Naive B cell (primary cell): ENCODE measurements around the gene RIPK4. TPM values are rescaled to one million over a fixed set of nuclear protein-coding genes. Genes with fewer than 3 reads are reported as not detected.

Source experiments
- ATAC-seq, 2 donors: fragments of 150-1000 bp; cut with Tn5 transposase; 2 replicates each; pipeline ENCODE4 v1.10.0; 2021; ENCODE audit warnings: low read depth in 2 of 2, mild to moderate bottlenecking in 2 of 2, moderate library complexity in 2 of 2
- DNase-seq: peaks from one replicate; pipeline ENCODE4 v3.0.0; 2022
- H3K27ac Mint-ChIP-seq, 6 donors: one replicate each; pipeline ENCODE4 v1.8.0; 2020 to 2022; ENCODE audit warnings: mild to moderate bottlenecking in 6 of 6, mixed read lengths in 6 of 6, moderate library complexity in 5 of 6, inconsistent platforms in 2 of 6
- H3K27me3 Mint-ChIP-seq, 3 donors: one replicate each; pipeline ENCODE4 v1.8.0; 2021 to 2022; ENCODE audit warnings: mixed read lengths in 3 of 3, mild to moderate bottlenecking in 1 of 3
- H3K36me3 Mint-ChIP-seq, 2 donors: one replicate each; pipeline ENCODE4 v1.8.0; 2020 to 2022; ENCODE audit warnings: mixed read lengths in 2 of 2, inconsistent platforms in 1 of 2, mild to moderate bottlenecking in 1 of 2
- H3K4me1 Mint-ChIP-seq, 3 donors: one replicate each; pipeline ENCODE4 v1.8.0; 2020 to 2022; ENCODE audit warnings: mixed read lengths in 3 of 3, inconsistent platforms in 1 of 3, mild to moderate bottlenecking in 1 of 3, moderate library complexity in 1 of 3
- H3K4me3 Mint-ChIP-seq, 8 donors: one replicate each; pipeline ENCODE4 v1.8.0; 2020 to 2022; ENCODE audit warnings: mild to moderate bottlenecking in 8 of 8, mixed read lengths in 8 of 8, moderate library complexity in 8 of 8, inconsistent platforms in 2 of 8
- H3K9me3 Mint-ChIP-seq, 7 donors: one replicate each; pipeline ENCODE4 v1.8.0; 2020 to 2022; ENCODE audit warnings: mixed read lengths in 7 of 7, mild to moderate bottlenecking in 5 of 7, inconsistent platforms in 2 of 7, moderate library complexity in 1 of 7
- polyA plus RNA-seq, 6 donors: library from polyadenylated mRNA; unstranded; fragments of 300-500 nt; fragmentation: Illumina TruSeq; gene quantifications; one replicate each; pipeline ENCODE4 v1.2.3, GENCODE V29; 2021; ENCODE audit warnings: low read depth in 6 of 6

Gene RIPK4
- polyA plus RNA-seq, 6 donors from 2014 or later = not detected

GRCh38 chr21:41743321-41744027, 23.4 kb downstream of the RIPK4 start:
- DNase-seq (no peak), ATAC-seq (no peak)
- Mint-ChIP-seq H3K4me3 (no peak overlapping the region), H3K9me3 (peaks cover 0 to 4% (median 0%) of the 10 kb centered on the region in 7 donors), H3K27ac (peak overlapping the region in 1 of 6 donors; percentile 20), H3K36me3 (peaks cover 0 to under 1% of the 10 kb centered on the region in 2 donors), H3K4me1 (no peaks in the 10 kb centered on the region), H3K27me3 (peaks cover 11 to 34% (median 16%) of the 10 kb centered on the region in 3 donors)

- no peak for ATAC-seq
- peaks cover 0 to 13% of the 10 kb centered on the region in 2 donors for H3K36me3 Mint-ChIP-seq
- H3K4me3 Mint-ChIP-seq = no peak overlapping the region
- H3K4me1 Mint-ChIP-seq = no peaks in the 10 kb centered on the region
- no peak for DNase-seq
- H3K9me3 Mint-ChIP-seq = peaks cover 0 to 13% (median 4%) of the 10 kb centered on the region in 7 donors
- H3K27ac Mint-ChIP-seq = no peak overlapping the region
- H3K27me3 Mint-ChIP-seq = peaks cover 10 to 43% (median 14%) of the 10 kb centered on the region in 3 donors
These were observed 24.6 kb downstream of the RIPK4 start for GRCh38 chr21:41742073-41742875.

GRCh38 chr21:41741253-41742072, 25.4 kb downstream of the RIPK4 start:
- Mint-ChIP-seq H3K27me3 (peaks cover 10 to 43% (median 14%) of the 10 kb centered on the region in 3 donors), H3K4me1 (no peaks in the 10 kb centered on the region), H3K36me3 (peaks cover 0 to 21% of the 10 kb centered on the region in 2 donors), H3K4me3 (no peak overlapping the region), H3K9me3 (peaks cover 0 to 17% (median 7%) of the 10 kb centered on the region in 7 donors), H3K27ac (no peak overlapping the region)
- ATAC-seq = no peak
- DNase-seq = no peak

GRCh38 chr21:41740604-41741252, 26.1 kb downstream of the RIPK4 start:
- peaks cover 11 to 48% (median 21%) of the 10 kb centered on the region in 3 donors for H3K27me3 Mint-ChIP-seq
- H3K36me3 Mint-ChIP-seq = peaks cover 0 to 26% of the 10 kb centered on the region in 2 donors
- ATAC-seq (no peak), DNase-seq (no peak)
- peaks cover 0 to 17% (median 7%) of the 10 kb centered on the region in 7 donors for H3K9me3 Mint-ChIP-seq
- no peak overlapping the region for H3K27ac Mint-ChIP-seq
- no peaks in the 10 kb centered on the region for H3K4me1 Mint-ChIP-seq
- no peak overlapping the region for H3K4me3 Mint-ChIP-seq

GRCh38 chr21:41739936-41740335, 26.9 kb downstream of the RIPK4 start:
- H3K4me1 Mint-ChIP-seq = no peaks in the 10 kb centered on the region
- DNase-seq (no peak), ATAC-seq (no peak)
- H3K9me3 Mint-ChIP-seq = peaks cover 0 to 17% (median 7%) of the 10 kb centered on the region in 7 donors
- peaks cover 14 to 47% (median 22%) of the 10 kb centered on the region in 3 donors for H3K27me3 Mint-ChIP-seq
- no peak overlapping the region for H3K27ac Mint-ChIP-seq
- no peak overlapping the region for H3K4me3 Mint-ChIP-seq
- peaks cover 0 to 26% of the 10 kb centered on the region in 2 donors for H3K36me3 Mint-ChIP-seq

- Mint-ChIP-seq H3K4me1 (no peaks in the 10 kb centered on the region), H3K9me3 (peaks cover 2 to 17% (median 7%) of the 10 kb centered on the region in 7 donors), H3K36me3 (peaks cover 0 to 26% of the 10 kb centered on the region in 2 donors), H3K27ac (no peak overlapping the region), H3K27me3 (peaks cover 14 to 52% (median 26%) of the 10 kb centered on the region in 3 donors), H3K4me3 (no peak overlapping the region)
- no peak for DNase-seq
- no peak for ATAC-seq
These were observed 27.8 kb downstream of the RIPK4 start for GRCh38 chr21:41739011-41739410.

GRCh38 chr21:41737651-41738324, 29.1 kb downstream of the RIPK4 start:
- no peak overlapping the region for H3K27ac Mint-ChIP-seq
- DNase-seq (no peak), ATAC-seq (no peak)
- peaks cover 7 to 21% (median 14%) of the 10 kb centered on the region in 7 donors for H3K9me3 Mint-ChIP-seq
- peaks cover 19 to 60% (median 32%) of the 10 kb centered on the region in 3 donors for H3K27me3 Mint-ChIP-seq
- H3K36me3 Mint-ChIP-seq = peaks cover 0 to 32% of the 10 kb centered on the region in 2 donors
- no peaks in the 10 kb centered on the region for H3K4me1 Mint-ChIP-seq
- H3K4me3 Mint-ChIP-seq = no peak overlapping the region

GRCh38 chr21:41736423-41736822, 30.4 kb downstream of the RIPK4 start:
- DNase-seq (no peak), ATAC-seq (no peak)
- Mint-ChIP-seq H3K9me3 (peaks cover 17 to 35% (median 28%) of the 10 kb centered on the region in 7 donors), H3K4me1 (no peaks in the 10 kb centered on the region), H3K27me3 (peaks cover 19 to 70% (median 45%) of the 10 kb centered on the region in 3 donors), H3K36me3 (peaks cover 0 to 42% of the 10 kb centered on the region in 2 donors), H3K4me3 (no peak overlapping the region), H3K27ac (no peak overlapping the region)

GRCh38 chr21:41733951-41734689, 32.7 kb downstream of the RIPK4 start:
- no peak for ATAC-seq
- Mint-ChIP-seq H3K27ac (no peak overlapping the region), H3K36me3 (peaks cover 0 to 48% of the 10 kb centered on the region in 2 donors), H3K9me3 (peaks cover 18 to 46% (median 29%) of the 10 kb centered on the region in 7 donors), H3K27me3 (peaks cover 24 to 91% (median 55%) of the 10 kb centered on the region in 3 donors), H3K4me1 (no peaks in the 10 kb centered on the region), H3K4me3 (no peak overlapping the region)
- no peak for DNase-seq

GRCh38 chr21:41731081-41731480, 35.8 kb downstream of the RIPK4 start:
- Mint-ChIP-seq H3K4me1 (peaks cover 6 to 7% (median 6%) of the 10 kb centered on the region in 3 donors), H3K9me3 (peaks cover 15 to 31% (median 21%) of the 10 kb centered on the region in 7 donors), H3K4me3 (peak overlapping the region in 1 of 8 donors; percentile 42), H3K36me3 (peaks cover 0 to 30% of the 10 kb centered on the region in 2 donors), H3K27ac (no peak overlapping the region), H3K27me3 (peaks cover 44 to 94% (median 55%) of the 10 kb centered on the region in 3 donors)
- DNase-seq (no peak), ATAC-seq (no peak)

- Mint-ChIP-seq H3K9me3 (peaks cover 15 to 31% (median 20%) of the 10 kb centered on the region in 7 donors), H3K27ac (no peak overlapping the region), H3K27me3 (peaks cover 41 to 94% (median 58%) of the 10 kb centered on the region in 3 donors), H3K36me3 (peaks cover 0 to 29% of the 10 kb centered on the region in 2 donors), H3K4me1 (peaks cover 6 to 7% (median 6%) of the 10 kb centered on the region in 3 donors), H3K4me3 (no peak overlapping the region)
- ATAC-seq (no peak), DNase-seq (no peak)
These were observed 36.5 kb downstream of the RIPK4 start for GRCh38 chr21:41730367-41730765.
